NCI-H2029 (cell line): Measurements from ENCODE around the gene OGFOD2.
A peak's percentile ranks its signal among the peaks of the same experiment; 100 is the strongest.

Experiments used
- DNase-seq: peaks from one replicate; lab custom pipeline; 2025; lab: John Stamatoyannopoulos, UW

The OGFOD2 gene

GRCh38 chr12:122977655-122978392, 2.8 kb downstream of the OGFOD2 start:
- no peak for DNase-seq

GRCh38 chr12:122978507-122978955, 3.5 kb downstream of the OGFOD2 start:
- DNase-seq = no peak

- no peak for DNase-seq
Observed at GRCh38 chr12:122979001-122979907, 4.2 kb downstream of the OGFOD2 start.

- DNase-seq = no peak
Observed at GRCh38 chr12:122979908-122980182, 4.8 kb downstream of the OGFOD2 start.

- peak; percentile 24 for DNase-seq
Observed at GRCh38 chr12:122980183-122981035, 5.4 kb downstream of the OGFOD2 start, which contains the start of gene ARL6IP4. TSS of gene ARL6IP4 (plus strand) at chr12:122980681. CDS start at chr12:122981140, 459 bp downstream.

- no peak for DNase-seq
Observed at GRCh38 chr12:122981036-122981471, 6.0 kb downstream of the OGFOD2 start.

GRCh38 chr12:122981587-122982476, 6.8 kb downstream of the OGFOD2 start:
- no peak for DNase-seq

GRCh38 chr12:122982477-122982815, 7.4 kb downstream of the OGFOD2 start:
- DNase-seq = no peak

GRCh38 chr12:122982963-122983788, 8.1 kb downstream of the OGFOD2 start:
- no peak for DNase-seq

- DNase-seq = no peak
Observed at GRCh38 chr12:122983789-122984515, 8.9 kb downstream of the OGFOD2 start.

GRCh38 chr12:122984612-122985337, 9.7 kb downstream of the OGFOD2 start:
- DNase-seq = no peak

- DNase-seq = no peak
Observed at GRCh38 chr12:122985338-122986257, 10.6 kb downstream of the OGFOD2 start.

GRCh38 chr12:122986258-122986871, 11.3 kb downstream of the OGFOD2 start:
- DNase-seq = no peak

- no peak for DNase-seq
Observed at GRCh38 chr12:122987086-122987951, 12.3 kb downstream of the OGFOD2 start.

- DNase-seq = no peak
Observed at GRCh38 chr12:122988036-122988435, 13.0 kb downstream of the OGFOD2 start.

GRCh38 chr12:122988612-122989212, 13.7 kb downstream of the OGFOD2 start:
- no peak for DNase-seq
